Measurements from ENCODE around the gene FAM217B.

Gene FAM217B, protein sequence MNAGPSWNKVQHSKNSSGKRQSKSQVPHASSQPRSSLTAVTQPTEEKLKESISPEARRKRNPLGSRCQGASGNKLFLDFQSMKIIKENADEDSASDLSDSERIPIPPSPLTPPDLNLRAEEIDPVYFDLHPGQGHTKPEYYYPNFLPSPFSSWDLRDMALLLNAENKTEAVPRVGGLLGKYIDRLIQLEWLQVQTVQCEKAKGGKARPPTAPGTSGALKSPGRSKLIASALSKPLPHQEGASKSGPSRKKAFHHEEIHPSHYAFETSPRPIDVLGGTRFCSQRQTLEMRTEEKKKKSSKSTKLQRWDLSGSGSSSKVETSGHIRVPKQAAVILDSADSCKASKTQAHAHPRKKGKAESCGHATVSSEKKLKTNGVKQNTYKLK

DNA sequence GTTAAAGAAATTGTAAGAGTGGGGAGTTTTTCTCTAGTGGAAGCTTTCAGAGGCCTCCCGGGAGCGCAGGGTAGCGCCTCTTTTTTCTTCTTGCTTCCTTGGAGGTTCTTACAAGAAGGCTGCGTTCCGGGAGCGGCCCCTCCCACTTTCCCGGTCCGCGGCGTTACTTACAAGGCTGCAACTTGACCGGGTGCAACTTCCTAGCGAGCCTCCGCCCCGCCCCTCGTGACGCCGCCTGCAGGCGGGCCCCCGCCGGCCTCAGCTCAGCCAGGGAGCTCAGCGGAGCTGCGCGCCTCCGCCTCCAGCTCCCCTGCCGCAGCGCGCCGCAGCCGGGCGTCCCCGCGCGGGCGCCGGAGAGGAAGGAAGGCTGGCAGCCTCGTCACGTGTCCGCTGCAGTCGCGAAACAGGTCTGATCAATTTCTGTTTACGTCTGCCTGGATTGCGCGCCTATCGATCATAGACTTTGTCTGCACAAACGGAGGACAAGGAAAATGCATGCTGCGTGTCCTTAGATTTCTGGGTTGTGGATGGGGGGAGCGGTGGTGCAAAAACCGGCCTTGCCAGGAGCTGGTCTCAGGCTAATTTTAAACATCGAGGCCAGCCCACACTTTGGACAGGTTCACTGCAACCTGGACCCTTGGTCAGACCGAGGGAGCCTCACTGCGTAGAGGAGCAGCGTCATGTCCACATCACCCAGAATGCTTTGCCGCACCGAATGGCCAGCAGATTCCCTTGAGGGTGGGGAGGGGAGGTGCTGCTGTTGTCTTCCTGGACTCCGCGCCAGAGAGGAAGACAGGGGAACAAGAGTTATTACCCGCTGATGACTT is at the start of gene FAM217B, which contains the start of gene PPP1R3D:
Gene FAM217B, plus strand, starts transcription at position 261 of the 827 bp plus-strand sequence. CDS start 3,555 bp downstream, outside the sequence.
Gene PPP1R3D, minus strand, starts transcription at position 177 of the 827 bp plus-strand sequence. CDS start 374 bp downstream, outside the sequence.
- peak; percentile 83 for DNase-seq (ENCODE audit: low read depth)

DNA sequence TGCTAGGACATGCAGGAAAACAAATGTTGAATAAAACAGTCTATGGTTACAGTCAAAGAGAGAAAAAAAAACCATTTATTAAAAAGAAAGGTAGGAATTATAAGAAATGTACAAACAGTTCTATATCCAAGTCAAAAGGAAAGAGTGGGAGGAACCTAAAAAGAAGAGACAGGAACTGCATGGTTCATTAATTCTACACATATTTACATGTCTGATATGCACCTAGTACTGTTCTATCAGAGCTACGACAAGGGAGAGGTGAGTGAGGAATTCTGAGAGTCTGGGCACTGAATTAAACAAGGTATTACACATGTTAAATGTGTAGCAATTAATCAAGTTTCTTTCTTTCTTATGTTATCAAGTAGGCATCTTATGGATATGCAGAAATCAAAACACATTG is 48.6 kb upstream of the FAM217B start:
- DNase-seq (ENCODE audit: low read depth) = no peak

DNA sequence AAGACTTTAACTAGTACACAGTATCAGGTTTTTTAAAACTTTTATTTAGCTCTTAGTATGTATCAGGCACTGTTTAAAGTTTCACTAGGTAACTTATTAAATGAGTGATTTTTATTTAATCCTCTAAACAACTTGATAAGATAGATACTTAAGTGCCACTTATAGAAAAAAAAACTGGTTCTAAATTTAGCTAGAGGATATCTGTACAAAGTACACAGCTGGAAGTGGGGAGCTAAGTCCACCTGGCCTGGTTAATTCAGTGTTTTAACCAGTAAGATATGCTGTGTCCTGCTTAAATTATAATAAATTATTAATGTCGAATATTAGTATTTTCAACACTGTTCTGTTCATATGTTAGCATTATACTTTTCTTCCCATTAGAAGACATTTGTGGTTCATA is 44.3 kb upstream of the FAM217B start:
- DNase-seq (ENCODE audit: low read depth) = no peak

DNA sequence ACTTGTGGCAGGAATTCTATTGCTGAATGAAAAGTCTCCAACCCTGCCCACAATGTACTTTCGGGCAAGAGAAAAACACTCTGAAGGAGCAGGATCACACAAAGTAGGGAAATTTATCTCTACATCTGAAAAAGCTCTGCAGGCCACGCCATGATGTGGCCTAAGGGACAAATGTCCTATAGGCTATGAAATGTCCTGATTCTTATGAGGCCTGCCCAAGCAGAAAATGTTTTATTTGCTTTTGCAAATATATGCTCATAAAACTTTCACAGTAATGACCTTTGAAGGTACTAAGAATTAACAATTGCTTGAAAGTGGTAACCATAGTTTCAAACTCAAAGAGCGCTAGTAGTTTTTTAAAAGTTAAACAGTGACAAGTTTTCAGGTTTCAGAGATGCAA is 37.7 kb upstream of the FAM217B start:
- DNase-seq (ENCODE audit: low read depth) = no peak

DNA sequence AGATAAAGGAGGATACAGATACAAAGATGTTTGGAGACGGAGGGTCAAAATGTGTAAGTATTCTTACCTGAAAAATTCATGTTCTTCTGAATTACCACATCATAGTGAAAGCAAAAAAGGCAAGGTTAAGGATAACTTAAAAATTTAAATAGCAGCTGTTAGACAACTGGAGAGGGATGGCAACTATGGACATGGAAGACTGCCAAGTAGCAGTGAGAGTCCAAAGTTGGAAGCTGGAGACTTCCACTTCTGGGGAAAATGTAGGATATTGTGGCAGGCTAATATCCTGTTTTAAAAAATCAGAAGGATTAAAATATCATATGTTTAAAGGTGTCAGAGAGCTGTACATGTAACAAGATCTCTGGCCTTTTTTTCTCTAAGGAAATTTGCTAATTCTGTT is 36.6 kb upstream of the FAM217B start:
- no peak for DNase-seq (ENCODE audit: low read depth)

DNA sequence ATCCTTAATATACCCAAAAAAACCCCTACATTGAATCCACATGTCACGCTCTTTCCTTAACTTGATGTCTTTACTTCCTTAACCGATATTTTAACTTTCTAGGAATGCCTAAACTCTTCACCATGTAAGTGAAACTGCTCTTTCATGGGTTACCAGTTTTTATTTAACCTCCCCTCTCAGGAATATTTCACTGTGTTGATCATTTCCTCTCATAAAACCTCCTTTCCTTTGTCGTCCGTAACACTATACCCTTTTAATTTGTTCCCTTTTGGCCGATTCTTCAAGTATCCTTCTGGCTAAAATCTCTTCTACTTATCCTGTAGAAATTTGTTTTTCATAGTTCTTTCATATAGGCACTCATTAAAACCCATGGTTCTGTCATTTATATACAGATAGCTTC is 31.3 kb upstream of the FAM217B start:
- DNase-seq (ENCODE audit: low read depth) = no peak

DNA sequence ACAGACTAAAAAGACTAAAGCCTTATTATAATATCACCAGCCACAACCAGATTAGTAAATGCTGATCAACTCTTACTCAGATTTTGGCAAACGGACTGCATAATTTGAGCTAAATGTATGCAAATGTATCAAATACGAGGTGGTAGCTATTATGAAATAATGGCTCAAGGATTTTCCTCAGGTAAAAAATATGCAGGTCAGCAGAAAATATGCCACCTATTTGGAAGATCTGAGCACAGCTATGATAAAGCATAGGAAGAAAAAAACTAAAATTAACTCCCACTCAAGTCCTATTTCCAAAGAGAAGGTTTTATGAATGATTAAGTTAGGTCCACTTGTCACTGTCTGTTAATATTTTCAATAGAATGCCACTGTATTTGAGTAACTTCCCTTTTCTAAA is 29.1 kb upstream of the FAM217B start:
- no peak for DNase-seq (ENCODE audit: low read depth)

DNA sequence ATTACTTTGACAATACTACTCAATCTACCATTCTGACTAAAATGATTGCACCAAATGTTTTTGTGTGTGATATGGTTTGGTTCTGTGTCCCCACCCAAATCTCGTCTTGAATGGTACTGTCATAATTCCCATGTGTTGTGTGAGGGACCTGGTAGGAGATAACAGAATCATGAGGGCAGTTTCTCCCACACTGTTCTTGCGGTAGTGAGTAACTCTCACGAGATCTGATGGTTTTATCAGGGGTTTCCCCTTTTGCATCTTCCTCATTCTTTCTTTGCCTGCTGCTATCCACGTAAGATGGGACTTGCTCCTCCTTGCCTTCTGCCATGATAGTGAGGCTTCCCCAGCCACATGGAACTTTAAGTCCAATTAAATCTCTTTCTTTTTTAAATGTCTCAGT is 27.6 kb upstream of the FAM217B start:
- DNase-seq (ENCODE audit: low read depth) = no peak

DNA sequence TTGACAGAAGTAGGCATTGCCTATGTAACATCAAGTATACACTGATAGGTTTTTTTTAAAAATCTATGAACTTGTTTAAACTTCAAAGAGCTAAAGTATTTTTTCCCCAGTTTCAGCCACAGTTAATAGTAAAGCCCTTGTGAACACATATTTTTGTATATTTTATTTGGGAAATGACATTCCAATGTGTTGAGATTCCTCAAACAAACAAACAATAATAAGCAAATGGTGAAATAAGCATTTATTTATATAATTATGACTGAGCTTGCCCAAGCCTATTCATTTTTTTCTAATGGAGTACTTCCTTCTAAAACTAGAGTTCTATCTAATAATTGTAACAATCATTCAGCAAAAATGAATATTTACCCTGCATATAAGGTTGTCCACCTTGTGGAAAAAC is 19.2 kb upstream of the FAM217B start:
- DNase-seq (ENCODE audit: low read depth) = no peak

DNA sequence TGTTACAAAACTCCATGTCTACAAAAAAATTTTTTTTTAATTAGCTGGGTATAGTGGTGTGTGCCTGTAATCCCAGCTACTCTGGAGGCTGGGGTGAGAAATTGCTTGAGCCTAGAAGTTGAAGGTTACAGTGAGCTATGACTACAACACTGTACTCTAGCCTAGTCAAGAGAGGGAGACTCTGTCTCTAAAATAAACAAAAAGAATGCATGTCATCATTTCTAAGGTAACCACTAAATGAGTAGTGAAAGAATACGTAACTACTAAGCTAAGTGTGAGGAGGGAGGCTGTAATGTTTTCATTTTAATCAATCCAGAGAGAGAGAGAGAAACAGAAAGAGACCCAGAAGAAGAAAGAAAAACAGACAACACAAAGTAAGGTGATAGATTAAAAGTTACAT is 16.7 kb upstream of the FAM217B start:
- DNase-seq (ENCODE audit: low read depth) = no peak

DNA sequence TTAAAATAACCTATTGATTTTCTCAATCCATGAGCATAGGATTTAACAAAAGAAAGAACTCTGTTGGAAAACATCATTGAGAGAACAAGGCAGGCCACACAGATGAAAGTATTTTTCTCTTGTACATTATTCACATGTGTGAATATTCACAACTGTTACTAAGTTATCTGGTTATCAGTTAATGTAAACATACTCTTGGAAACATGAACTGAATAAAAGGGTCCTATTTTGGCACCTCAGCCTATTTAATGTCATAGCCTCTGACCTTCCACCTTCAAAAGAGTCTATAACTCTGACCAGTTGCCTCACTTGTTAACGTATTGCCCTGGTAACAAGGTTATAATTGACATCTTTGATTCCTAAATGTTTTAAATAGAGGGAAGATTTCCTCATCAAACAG is 14.8 kb upstream of the FAM217B start:
- DNase-seq (ENCODE audit: low read depth) = no peak

DNA sequence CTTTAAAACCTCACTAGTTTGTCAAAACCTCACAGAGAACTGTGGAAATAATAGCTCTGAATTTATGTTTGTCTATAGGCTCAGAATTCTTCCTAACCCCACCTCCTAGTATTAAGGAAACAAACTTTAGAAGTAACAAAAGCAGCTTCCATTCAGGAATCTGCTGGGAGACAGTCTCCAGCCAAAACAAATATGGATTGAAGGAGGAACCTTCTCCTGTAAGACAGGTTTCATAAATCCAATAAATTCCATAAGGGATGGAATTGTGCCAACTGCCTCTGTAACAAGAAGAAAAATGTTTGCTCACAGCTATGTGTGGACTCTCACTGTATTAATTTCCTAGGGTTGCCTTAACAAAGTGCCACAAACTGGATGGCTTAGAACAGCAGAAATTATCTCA is 14.3 kb upstream of the FAM217B start:
- no peak for DNase-seq (ENCODE audit: low read depth)

DNA sequence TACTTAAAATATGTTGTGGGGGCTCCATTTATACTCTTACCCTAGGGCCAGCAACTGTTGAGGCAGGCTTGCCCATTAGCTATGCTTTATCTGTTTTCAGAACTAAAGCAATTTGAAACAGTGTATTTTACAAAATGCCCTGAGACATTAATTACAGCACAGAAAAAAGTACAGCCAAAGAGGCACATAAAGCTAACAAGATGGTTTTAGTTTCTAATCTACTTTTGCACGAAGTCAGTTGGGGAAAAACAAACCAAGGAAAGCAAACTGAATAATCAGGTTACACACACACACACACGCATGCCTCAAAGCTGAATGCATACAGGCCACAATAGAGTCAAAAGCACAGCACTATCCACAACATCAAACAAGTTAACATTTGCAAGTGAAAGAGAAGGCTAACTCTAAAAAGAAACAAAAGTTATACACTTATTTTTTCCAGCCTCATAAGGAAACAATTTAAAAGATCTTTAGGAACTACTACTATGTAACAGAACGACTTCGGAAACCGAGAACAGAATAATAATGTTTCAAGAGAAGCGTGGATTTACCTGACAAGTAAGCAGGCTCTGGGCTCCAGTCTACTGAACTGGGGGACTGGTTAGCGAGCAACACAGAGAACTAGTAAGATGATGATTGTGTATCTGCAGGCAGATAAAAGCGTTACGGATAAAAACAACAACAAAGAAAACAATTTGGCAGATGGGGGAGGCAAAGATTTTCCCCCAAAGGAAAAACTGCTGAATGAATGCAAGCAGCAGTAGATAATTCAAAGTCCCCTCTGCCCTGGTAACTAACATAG is 8.5 kb upstream of the FAM217B start:
- DNase-seq (ENCODE audit: low read depth) = no peak

DNA sequence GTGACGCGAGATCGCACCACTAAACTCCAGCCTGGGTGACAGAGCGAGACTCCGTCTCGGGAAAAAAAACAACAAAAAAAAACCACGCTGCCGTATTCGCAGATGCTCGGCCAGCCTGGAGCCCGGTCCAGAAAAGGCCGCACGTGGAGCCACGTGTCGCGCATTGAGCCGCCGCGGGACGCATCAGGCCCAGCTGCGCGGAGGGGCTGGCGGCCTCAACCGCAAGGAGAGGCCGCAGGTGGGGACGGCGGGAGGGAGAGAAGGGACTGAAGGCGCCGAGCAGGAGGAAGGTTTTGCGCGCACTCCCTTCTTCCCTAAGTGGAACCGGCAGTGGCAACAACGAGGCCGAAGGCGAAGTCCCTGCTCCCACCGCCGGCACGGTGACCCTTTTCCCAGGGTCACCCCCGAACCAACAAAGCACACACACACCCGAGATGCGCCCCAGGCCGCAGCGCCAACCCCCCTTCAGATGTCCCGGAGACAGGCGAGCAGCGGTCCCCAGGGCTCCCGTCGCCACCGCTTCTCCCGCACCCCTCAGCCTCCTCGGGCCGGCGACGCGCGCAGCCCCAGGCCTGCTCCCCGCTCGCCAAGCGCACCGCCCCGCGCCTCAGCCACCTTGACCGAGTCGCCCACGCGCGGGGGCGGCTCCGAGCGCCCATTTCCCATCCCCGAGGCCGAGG is 7.4 kb upstream of the FAM217B start:
- DNase-seq (ENCODE audit: low read depth) = no peak

DNA sequence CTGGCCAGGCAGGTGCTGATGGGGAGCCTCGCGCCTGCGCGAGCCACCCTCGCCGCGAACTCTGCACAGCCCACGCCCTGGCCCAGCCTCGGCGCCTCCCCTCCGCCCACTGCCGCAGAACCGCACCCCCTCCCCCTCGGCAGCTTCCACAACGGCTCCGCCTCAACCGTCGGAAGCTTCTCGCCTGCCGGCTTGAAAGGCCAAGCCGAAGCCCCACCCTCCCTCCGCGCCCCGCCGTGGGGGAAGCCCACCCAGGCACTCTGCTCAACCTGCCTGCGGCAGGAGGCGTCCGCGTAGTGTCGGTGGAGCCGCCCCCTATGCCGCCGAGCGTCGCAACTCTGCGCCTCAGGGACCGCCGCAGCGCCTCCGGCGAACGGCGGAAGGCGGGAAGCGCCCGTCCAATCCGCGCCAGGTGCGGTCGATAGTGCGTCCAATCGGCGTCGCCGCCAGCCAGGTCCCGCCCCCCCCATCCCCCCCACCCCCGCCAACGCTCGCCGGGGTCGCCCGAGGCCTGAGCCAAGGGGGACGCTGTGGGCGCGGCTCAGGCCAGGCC is 6.8 kb upstream of the FAM217B start, which contains the start of gene SYCP2:
Gene SYCP2, minus strand, starts transcription at position 342 of the 553 bp plus-strand sequence. CDS start 11,224 bp downstream, outside the sequence.
- peak; percentile 56 for DNase-seq (ENCODE audit: low read depth)

DNA sequence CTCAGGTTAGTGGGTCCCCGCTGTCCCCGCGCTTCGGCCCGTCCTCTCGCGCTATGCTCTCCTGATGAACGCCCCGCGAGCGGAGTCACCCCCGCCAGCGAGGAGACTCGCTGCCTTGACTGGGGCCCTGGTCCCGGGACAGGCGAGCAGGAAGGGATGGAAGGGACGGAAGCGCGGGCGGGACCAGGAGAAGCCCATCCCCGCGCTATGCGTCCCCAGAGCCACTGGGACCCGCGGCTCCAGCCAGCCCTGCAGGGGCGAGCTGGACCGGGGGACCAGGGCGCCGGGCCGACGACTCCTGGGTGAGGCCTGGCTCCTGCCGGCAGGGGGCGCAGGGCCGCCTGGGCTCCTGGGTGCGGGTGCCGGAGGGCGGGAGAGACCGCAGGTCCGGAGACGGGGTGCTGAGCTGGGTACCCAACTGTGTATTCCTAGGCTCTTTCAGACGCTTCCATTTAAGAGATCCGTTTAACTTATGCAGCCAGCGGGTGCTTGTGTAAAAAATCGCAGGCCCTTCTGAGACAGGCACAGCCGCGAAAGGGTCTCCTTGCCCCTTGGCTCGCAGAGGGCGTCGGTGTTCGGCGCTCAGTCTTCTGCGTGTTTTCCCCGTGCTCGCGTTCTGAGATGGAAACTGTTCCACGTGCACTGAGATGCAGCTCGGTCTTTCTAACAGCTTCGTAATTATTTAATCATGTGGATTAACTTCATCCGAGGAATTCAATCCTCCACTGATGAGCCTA is 6.2 kb upstream of the FAM217B start:
- DNase-seq (ENCODE audit: low read depth) = peak; percentile 56

DNA sequence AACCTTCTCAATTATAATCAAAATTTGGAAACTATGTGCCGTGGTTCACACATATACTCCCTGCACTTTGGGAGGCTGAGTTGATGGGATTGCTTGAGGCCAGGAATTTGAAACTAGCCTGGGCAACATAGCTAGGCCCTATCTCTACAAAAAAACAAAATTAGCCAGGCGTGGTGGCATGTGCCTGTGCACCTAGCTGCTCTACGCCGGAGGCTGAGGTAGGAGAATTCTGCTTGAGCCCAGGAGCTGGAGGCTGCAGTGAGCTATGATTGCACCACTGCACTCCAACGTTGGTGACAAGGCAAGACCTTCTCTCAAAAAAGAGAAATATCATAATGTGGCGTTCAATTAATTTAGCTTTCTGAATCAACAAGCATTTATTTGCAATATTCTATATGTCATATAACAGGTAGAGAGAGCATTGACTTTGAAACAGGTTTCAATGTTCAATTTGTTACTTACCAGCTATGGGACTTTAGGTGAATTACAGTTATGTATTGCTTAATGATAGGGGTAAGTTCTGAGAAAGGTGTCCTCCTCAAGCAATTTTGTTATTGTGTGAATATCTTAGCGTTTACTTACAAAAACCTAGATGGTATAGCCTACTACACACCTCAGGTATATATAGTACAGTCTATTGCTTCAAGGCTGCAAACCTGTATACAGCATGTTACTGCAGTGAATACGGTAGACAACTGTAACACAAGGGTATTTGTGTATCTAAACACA is 4.6 kb upstream of the FAM217B start:
- DNase-seq (ENCODE audit: low read depth) = no peak

DNA sequence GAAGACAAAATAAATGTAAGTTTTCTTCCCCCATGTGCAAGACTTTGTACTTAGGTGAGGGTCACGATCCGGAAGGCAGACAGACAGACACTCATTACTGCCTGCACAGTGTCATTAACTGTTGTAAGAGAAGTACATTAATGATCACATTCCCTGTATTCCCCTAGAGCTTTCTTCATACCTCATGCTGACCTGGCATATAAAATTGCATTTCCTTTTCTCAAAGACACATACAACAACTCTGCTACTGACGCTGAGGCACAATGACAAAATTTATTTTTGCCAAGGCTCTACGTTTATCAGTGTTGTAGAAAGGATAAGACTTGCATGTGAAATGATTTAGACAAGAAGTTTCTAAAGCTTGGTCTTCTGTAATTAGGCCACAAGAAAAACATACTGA is 3.8 kb upstream of the FAM217B start:
- no peak for DNase-seq (ENCODE audit: low read depth)

DNA sequence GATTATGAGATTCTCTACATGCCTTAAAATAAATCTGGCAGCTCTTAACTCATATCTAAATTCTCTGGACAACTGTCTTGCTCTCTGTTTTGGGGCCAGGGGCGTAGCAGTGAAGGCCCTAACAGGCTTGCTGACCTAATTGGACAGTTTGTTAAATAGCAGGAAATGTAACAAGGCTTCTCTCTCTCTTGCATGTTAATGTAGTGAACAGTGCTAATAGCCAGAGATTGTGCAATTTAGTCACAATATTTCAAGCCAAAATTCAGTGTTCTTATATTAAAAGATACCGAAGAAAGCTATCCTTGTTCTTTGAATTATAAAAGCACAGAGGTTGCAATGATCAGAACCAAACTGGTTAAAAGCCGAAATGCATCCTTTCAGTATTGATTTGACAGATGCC is 3.0 kb upstream of the FAM217B start:
- no peak for DNase-seq (ENCODE audit: low read depth)

DNA sequence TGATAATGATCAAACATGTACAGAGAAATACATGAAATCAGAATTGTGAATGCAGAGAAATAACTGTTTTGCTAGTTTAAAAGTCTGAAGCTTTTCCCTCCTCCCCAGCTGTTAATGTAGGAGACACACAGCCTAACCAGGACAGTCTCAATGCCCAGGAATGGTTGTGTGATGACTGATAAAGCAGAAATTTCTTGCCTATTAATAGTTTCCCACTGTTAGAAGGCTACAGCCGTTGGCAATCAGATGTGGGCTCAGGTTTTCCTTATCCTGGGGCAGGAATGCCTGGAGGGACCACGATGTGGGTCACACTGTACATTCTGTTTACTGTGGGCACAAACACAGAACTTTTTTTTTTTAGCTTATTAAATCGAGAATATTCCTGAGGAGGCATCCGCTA is 2.0 kb upstream of the FAM217B start:
- DNase-seq (ENCODE audit: low read depth) = no peak
